Uterus (tissue), 4 donors: Measurements from ENCODE around the gene SLC6A7. TPM values are rescaled to one million over a fixed set of nuclear protein-coding genes. Genes with fewer than 3 reads are reported as not detected.

Experiments used
- DNase-seq, 2 donors: peaks; one replicate each; pipeline ENCODE4 v3.0.0-alpha.2; 2019 to 2020
- H3K27ac ChIP-seq, 2 donors: fragments of 200-600 bp; sonication (generic); 1 replicate in 1 of 2; 2 replicates in 1 of 2; pipeline ENCODE4 v1.5.1; 2016 to 2018
- H3K27me3 ChIP-seq, 2 donors: fragments of 200-600 bp; sonication (generic); one replicate each; pipeline ENCODE4 v1.5.1; 2018 to 2019; ENCODE audit warnings: control low read depth in 1 of 2
- H3K36me3 ChIP-seq, 2 donors: fragments of 200-600 bp; sonication (generic); one replicate each; pipeline ENCODE4 v1.5.1; 2019; ENCODE audit warnings: control low read depth in 1 of 2
- H3K4me1 ChIP-seq, 2 donors: fragments of 200-600 bp; sonication (generic); one replicate each; pipeline ENCODE4 v1.5.1; 2018 to 2019; ENCODE audit warnings: control low read depth in 1 of 2
- H3K4me3 ChIP-seq, 2 donors: fragments of 200-600 bp; sonication (generic); 1 replicate in 1 of 2; 2 replicates in 1 of 2; pipeline ENCODE4 v1.5.1; 2018 to 2019; ENCODE audit warnings: mild to moderate bottlenecking in 1 of 2
- H3K9me3 ChIP-seq, 2 donors: fragments of 200-600 bp; sonication (generic); one replicate each; pipeline ENCODE4 v1.5.1; 2019; ENCODE audit warnings: control low read depth in 1 of 2
- CTCF ChIP-seq, 4 experiments: fragments of 200-600 bp in 2 of 4; fragments of 450-650 bp in 2 of 4; sonication (generic) in 2 of 4; IDR thresholded peaks; one replicate each; pipeline ENCODE4 v1.5.1; 2016 to 2019; ENCODE audit warnings: antibody characterized with exemption in 4 of 4, mild to moderate bottlenecking in 2 of 4, moderate library complexity in 1 of 4
- POLR2A ChIP-seq, 2 donors: fragments of 450-650 bp; IDR thresholded peaks; one replicate each; pipeline ENCODE4 v1.6.1; 2016; ENCODE audit warnings: antibody characterized with exemption in 2 of 2, mild to moderate bottlenecking in 1 of 2, moderate library complexity in 1 of 2
- intact Hi-C: fragments of 100-400 bp; cut with DNase I; formaldehyde crosslinking; loops from one replicate; pipeline ENCODE4 v1.15.1; 2023; ENCODE audit warnings: low total_unique reads
- total RNA-seq, 4 donors: library from RNA; depleted of rRNA in 3 of 4; stranded (reverse); fragments of >200 nt in 3 of 4; gene quantifications; one replicate each; pipeline versions ENCODE4 v1.1.0 to v1.2.4, GENCODE V29; 2014 to 2023
- donor health status: DM: yes; HTN: yes; CAD: no.

The SLC6A7 gene
- total RNA-seq, 4 donors from 2014 or later: not detected

GRCh38 chr5:150203832-150204589, 14.1 kb downstream of the SLC6A7 start:
- no peak overlapping the region for H3K27ac ChIP-seq
- DNase-seq: no peak
- no peak for TF ChIP-seq POLR2A (IDR thresholded peaks at IDR 0.05)
- TF ChIP-seq CTCF (IDR thresholded peaks at IDR 0.05): no peak

GRCh38 chr5:150204590-150204960, 14.7 kb downstream of the SLC6A7 start:
- no peak for TF ChIP-seq POLR2A (IDR thresholded peaks at IDR 0.05)
- TF ChIP-seq CTCF (IDR thresholded peaks at IDR 0.05): no peak
- Histone ChIP-seq H3K27ac (no peak overlapping the region), H3K4me3 (no peak overlapping the region), H3K36me3 (no peaks in the 10 kb centered on the region), H3K4me1 (no peaks in the 10 kb centered on the region), H3K9me3 (no peaks in the 10 kb centered on the region), H3K27me3 (no peaks in the 10 kb centered on the region)
- no peak for DNase-seq
- intact Hi-C loops: no loop called here

More at GRCh38 chr5:150203832-150204589, 14.1 kb downstream of the SLC6A7 start:
- no peaks in the 10 kb centered on the region for H3K4me1 ChIP-seq
- no peaks in the 10 kb centered on the region for H3K27me3 ChIP-seq
- H3K36me3 ChIP-seq: no peaks in the 10 kb centered on the region
- no peaks in the 10 kb centered on the region for H3K9me3 ChIP-seq
- no peak overlapping the region for H3K4me3 ChIP-seq
- intact Hi-C loops: no loop called here

GRCh38 chr5:150206098-150206778, 16.4 kb downstream of the SLC6A7 start:
- H3K4me3 ChIP-seq: no peak overlapping the region
- no peaks in the 10 kb centered on the region for H3K4me1 ChIP-seq
- H3K9me3 ChIP-seq: no peaks in the 10 kb centered on the region
- intact Hi-C loops: no loop called here
- no peaks in the 10 kb centered on the region for H3K27me3 ChIP-seq
- H3K36me3 ChIP-seq: no peaks in the 10 kb centered on the region
- no peak overlapping the region for H3K27ac ChIP-seq
- DNase-seq: no peak
- TF ChIP-seq POLR2A (IDR thresholded peaks at IDR 0.05) (no peak), CTCF (IDR thresholded peaks at IDR 0.05) (no peak)

- intact Hi-C loops: no loop called here
- no peaks in the 10 kb centered on the region for H3K4me1 ChIP-seq
- DNase-seq: no peak
- H3K9me3 ChIP-seq: no peaks in the 10 kb centered on the region
- no peak overlapping the region for H3K27ac ChIP-seq
- no peak for TF ChIP-seq POLR2A (IDR thresholded peaks at IDR 0.05)
- no peak for TF ChIP-seq CTCF (IDR thresholded peaks at IDR 0.05)
- H3K36me3 ChIP-seq: no peaks in the 10 kb centered on the region
- H3K27me3 ChIP-seq: no peaks in the 10 kb centered on the region
- H3K4me3 ChIP-seq: no peak overlapping the region
Measured at GRCh38 chr5:150206779-150207115, 16.9 kb downstream of the SLC6A7 start.
